GM21390 (cell line): ENCODE data around the gene SCART1.
"Not testable (repeated sequence)": the region's sequence is repeated elsewhere in the genome, so short reads cannot be mapped to it uniquely, and the experiment has no call there.

Experiments used
- ATAC-seq: cut with Tn5 transposase; IDR thresholded peaks from one replicate; pipeline ENCODE4 v1.9.1; 2021; ENCODE audit not compliant: unreplicated experiment

The SCART1 gene

DNA sequence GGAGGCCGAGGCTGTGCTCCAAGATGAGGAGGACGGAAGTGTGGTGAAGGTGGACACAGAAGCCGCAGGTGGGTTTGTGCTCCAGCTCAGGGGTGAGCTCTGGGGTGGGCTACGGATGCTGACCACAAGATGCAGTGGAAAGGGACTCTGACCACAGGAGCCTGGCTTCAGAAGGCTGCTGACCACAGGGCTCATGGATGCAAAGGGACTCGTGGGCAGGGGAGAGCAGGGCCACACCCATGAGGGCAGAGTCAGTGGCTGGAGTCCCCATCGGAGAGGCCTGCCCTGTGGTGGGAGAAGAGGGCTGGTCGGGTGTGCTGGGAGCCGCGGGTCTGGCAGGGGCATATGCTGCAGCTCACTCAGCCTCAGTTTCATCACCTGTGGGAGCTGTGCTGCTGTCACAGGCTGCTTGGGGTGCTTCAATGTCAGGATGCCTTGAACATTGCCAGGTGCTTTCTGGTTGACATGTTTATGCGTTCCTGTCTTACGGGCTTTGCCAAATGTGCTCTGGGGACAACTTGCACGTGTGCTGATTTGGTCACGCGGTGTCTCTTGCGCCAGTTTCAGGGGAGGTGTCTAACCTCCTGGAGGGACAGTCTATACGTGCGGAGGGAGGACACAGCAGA lies 13.7 kb downstream of the SCART1 start:
- ATAC-seq, result no peak

DNA sequence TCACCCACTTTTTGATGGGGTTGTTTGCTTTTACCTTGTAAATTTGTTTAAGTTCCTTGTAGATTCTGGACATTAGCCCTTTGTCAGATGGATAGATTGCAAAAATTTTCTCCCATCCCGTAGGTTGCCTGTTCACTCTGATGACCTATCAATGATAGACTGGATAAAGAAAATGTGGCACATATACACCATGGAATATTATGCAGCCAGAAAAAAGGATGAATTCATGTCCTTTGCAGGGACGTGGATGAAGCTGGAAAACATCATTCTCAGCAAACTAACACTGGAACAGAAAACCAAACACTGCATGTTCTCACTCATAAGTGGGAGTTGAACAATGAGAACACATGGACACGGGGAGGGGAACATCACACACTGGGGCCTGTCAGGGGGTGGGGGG lies 15.5 kb downstream of the SCART1 start:
- ATAC-seq, result not testable (repeated sequence)

GRCh38 chr10:133471300-133472109 lies 17.8 kb downstream of the SCART1 start:
- no peak for ATAC-seq

- no peak for ATAC-seq
Observed at GRCh38 chr10:133473270-133473669, 19.5 kb downstream of the SCART1 start.

DNA sequence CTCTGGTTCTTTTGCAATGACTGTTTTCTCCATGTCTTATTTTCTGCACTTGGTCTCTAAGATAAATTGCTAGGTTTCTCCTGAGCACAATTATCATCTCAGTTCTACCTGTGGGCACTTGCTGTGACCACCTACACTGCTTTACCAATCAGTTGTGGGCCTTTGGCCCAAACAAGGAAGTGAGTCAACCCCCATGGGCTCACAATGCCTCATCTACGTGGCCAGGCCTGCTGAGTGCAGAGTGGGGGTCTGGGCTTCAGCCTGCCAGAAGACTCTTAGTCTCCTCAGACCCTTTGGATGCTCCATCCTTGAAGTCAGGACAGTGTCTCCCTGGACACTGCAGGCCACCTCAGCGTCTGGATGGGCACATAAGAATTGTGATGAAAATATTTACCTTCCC lies 20.3 kb downstream of the SCART1 start:
- no peak for ATAC-seq

DNA sequence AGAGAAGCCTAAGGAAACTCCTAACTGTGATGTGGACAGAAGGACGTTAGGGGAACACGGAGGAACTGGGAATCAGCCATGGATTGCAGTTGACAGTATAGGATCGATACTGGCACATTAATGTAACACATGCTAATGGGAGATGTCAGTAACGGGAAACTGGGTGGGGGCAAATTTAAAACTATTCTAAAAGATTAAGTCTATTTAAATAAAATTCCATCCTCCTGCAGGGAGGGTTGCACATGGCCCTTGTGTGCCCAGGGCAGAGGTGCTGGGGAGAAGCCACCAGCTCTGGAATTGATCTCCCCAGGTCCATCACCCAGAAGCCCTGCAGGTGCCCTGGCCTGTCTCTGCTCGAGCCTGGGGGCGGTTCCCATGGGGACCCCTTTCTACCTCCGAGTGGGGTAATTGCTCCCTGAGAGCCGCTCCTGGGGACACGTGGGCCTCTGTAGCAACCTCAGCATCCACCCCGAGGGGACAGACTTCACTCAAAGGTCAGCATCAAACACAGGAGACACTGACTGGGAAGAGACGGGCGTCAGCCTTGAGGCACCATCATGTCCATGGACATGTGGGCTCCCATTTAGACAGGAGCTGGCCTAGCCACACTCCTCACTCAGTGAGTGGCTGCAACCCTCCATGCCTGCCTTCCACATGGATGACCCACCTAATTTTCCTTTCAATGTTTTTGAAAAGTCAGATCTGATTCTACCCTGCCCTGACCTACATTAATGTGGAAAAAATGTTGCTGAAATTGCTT lies 21.1 kb downstream of the SCART1 start:
- ATAC-seq, result no peak

GRCh38 chr10:133475425-133475734 lies 21.6 kb downstream of the SCART1 start:
- no peak for ATAC-seq

DNA sequence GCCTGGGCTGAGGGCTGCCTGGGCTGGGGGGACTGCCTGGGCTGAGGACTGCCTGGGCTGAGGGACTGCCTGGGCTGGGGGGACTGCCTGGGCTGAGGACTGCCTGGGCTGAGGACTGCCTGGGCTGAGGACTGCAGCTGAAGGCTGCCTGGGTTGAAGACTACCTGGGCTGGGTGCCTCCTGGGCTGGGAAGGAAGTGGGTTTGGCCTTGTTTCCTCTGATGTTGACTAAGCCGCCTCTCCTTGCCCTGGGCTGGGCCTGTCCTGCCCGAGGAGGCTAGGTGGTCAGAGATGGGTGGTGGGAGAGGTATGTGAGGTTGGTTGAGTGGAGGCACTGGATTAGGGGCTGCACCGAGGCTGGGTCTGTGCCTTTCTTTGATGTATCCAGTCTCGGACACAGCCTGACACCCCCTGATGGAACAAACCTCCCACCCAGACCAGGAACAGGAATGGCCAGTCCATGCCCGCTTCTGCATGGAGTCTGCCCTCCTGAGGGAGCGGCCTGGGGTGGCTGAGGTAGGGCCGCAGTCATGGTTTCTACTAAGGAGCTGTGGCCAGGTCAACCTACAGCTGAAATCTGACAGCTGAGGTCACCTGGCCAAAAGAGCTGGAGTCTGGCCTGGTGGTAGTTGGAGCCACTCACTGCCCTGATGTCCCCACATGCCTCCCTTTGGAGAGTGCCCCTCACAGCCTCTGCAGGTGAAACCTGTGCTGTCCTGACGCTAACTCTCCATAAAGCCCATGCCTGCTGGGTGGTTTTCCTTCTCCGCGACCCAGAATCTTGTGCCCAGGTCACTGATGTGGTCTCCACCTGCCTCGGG lies 22.3 kb downstream of the SCART1 start:
- no peak for ATAC-seq

DNA sequence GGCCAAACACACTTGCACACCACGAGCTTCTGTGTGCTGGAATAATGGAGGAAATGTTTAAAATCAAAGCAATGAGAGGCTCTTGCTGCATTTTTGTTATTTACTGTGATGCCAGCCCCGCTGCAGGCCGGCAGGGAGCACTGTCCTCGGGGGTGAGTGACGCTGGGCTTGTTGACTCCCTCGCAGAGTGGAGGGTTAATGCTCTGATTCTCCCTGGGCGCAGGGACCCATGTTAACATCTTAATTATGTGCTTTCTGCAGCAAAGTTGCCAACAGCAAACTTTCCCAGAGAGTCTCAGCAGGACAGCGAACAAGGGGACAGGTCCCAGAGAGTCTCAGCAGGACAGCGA lies 22.9 kb downstream of the SCART1 start:
- no peak for ATAC-seq

GRCh38 chr10:133481086-133481643 lies 27.4 kb downstream of the SCART1 start:
- ATAC-seq, result no peak

- no peak for ATAC-seq
Observed at GRCh38 chr10:133481657-133482056, 27.9 kb downstream of the SCART1 start.

GRCh38 chr10:133484818-133485217 lies 31.1 kb downstream of the SCART1 start:
- no peak for ATAC-seq

DNA sequence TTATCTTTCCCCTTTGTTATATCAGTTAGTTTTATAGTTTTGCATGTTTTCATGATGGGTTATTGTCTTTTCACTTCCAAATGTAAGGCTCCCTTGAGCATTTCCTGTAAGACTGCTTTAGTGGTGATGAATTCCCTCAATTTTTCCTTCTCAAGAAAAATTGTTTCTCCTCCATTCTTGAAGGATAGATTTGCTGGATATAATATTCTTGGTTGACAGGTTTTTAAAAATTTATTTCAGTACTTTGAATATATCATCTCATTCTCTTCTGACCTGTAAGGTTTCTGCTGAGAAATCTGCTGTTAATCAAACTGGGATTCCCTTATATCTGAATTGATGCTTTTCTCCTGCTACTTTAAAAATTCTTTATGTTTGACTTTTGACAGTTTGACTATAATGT lies 33.3 kb downstream of the SCART1 start:
- ATAC-seq, result no peak

- no peak for ATAC-seq
Observed at GRCh38 chr10:133488354-133488753, 34.6 kb downstream of the SCART1 start.

DNA sequence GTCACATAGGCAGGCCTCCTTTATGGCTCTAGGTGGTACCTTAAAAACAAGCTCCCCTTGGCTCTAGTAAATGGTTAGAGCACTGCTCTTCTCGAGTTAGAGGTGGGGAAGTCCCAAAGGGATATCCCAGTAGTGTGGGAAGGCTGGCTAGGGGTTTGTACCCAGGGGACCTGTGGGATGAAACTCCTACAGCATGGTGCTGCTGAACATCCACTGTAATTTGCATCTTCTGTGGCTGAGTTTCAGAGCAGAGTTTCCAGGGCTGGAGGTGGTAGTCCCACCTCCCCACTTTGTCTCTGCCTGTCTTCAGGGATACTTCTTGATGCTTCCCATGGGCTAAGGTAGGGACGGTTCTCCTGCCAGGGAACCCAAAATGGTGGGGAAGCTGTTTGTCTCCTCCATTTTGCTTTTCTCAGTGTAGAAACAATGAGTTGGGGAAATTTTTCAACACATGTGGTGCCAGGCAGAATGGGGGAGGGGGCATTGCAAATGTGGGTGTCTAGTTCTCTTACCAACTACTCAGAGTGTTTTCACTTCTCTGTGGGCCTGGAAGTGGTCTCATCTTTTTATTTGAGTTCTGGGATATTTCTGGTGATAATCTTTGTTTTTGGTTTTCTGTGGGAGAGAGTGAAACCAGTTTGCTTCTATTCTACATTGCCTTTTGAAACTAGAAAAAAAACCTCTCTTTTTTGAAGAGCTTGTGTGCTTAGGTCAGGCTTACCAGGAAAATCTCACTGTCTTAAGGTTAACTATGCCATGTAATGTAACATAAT lies 36.3 kb downstream of the SCART1 start:
- peak; percentile 70 for ATAC-seq

DNA sequence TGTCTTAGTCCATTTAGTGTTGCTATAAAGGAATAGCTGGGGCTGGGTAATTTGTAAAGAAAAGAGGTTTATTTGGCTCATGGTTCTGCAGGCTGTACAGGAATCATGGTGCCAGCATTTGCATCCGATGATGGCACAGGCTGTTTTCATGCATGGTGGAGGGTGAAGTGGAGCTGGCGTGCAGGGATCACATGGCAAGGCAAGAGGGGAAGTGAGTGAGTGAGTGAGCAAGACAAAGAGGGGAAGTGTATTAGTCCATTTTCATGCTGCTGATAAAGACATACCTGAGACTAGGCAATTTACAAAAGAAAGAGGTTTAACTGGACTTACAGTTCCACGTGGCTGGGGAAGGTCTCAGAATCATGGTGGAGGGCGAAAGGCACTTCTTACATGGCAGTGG lies 39.8 kb downstream of the SCART1 start:
- not testable (repeated sequence) for ATAC-seq

DNA sequence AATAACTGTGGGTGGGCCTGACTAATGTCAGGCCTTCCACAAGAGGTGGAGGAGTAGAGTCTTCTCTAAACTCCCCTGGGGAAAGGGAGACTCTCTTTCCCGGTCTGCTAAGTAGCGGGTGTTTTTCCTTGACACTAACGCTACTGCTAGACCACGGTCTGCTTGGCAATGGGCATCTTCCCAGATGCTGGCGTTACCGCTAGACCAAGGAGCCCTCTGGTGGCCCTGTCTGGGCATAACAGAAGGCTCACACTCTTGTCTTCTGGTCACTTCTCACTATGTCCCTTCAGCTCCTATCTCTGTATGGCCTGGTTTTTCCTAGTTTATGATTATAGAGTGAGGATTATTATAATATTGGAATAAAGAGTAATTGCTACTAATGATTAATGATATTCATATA lies 43.6 kb downstream of the SCART1 start:
- ATAC-seq, result not testable (repeated sequence)

DNA sequence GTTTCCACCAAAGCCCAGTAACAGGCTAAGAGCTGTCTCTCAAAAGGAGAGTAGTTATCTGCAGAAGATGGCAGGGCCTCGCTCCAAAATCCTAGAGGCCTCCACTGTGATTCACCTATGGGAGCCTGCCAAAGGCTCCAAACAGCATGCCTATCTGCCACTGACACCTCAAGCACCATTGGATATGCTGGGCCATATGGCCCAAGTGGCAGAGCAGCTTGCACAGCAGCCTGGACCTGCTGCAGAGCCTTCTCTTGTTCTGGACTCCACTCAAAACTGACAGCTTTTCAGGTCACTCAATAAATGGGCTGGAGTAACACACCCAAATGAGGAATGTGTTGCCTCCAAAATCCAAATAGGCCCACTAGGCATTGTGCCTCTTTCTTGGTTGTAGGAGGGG lies 45.4 kb downstream of the SCART1 start:
- not testable (repeated sequence) for ATAC-seq

GRCh38 chr10:133500897-133501296 lies 47.2 kb downstream of the SCART1 start:
- ATAC-seq, result not testable (repeated sequence)

GRCh38 chr10:133509700-133510099 lies 56.0 kb downstream of the SCART1 start:
- no peak for ATAC-seq
